Neutrophil (primary cell): ENCODE measurements around the gene MRAP2.

Experiments used
- H3K27ac ChIP-seq: fragments of 200-600 bp; sonication (generic); 2 replicates; pipeline ENCODE4 v1.5.1; 2016; ENCODE audit warnings: mild to moderate bottlenecking, moderate library complexity
- H3K27me3 ChIP-seq: fragments of 200-600 bp; sonication (generic); 2 replicates; pipeline ENCODE4 v1.6.0; 2016; ENCODE audit warnings: mild to moderate bottlenecking
- H3K36me3 ChIP-seq: fragments of 200-600 bp; sonication (generic); 2 replicates; pipeline ENCODE4 v1.5.1; 2017
- H3K4me1 ChIP-seq, 2 experiments: fragments of 200-600 bp in 1 of 2; sonication (generic) in 1 of 2; 1 replicate in 1 of 2; 2 replicates in 1 of 2; pipeline versions ENCODE4 v1.5.1 to v1.6.1; 2013 to 2016; ENCODE audit warnings: low read depth in 1 of 2, low read length in 1 of 2, mild to moderate bottlenecking in 1 of 2, moderate library complexity in 1 of 2; ENCODE audit not compliant: control insufficient read depth in 1 of 2, insufficient read depth in 1 of 2
- H3K4me3 ChIP-seq, 2 experiments: fragments of 200-600 bp in 1 of 2; sonication (generic) in 1 of 2; 1 replicate in 1 of 2; 2 replicates in 1 of 2; pipeline ENCODE4 v1.5.1; 2013 to 2016; ENCODE audit warnings: low read depth in 1 of 2, low read length in 1 of 2, mild to moderate bottlenecking in 1 of 2, moderate library complexity in 1 of 2
- H3K9me3 ChIP-seq: fragments of 200-600 bp; sonication (generic); 2 replicates; pipeline ENCODE4 v1.5.1; 2016
- CTCF ChIP-seq: fragments of 200-600 bp; sonication (generic); IDR thresholded peaks from 2 replicates; pipeline ENCODE4 v1.5.1; 2016; ENCODE audit warnings: antibody characterized with exemption

MRAP2 gene

GRCh38 chr6:84013931-84014330, 19.6 kb upstream of the MRAP2 start:
- no peaks in the 10 kb centered on the region for H3K4me1 ChIP-seq
- no peaks in the 10 kb centered on the region for H3K36me3 ChIP-seq
- H3K27ac ChIP-seq, result no peak overlapping the region
- no peaks in the 10 kb centered on the region for H3K9me3 ChIP-seq
- H3K27me3 ChIP-seq, result no peaks in the 10 kb centered on the region
- H3K4me3 ChIP-seq, result no peak overlapping the region
- no peak for TF ChIP-seq CTCF

- H3K27ac ChIP-seq, result no peak overlapping the region
- no peak for TF ChIP-seq CTCF
- no peaks in the 10 kb centered on the region for H3K27me3 ChIP-seq
- H3K4me1 ChIP-seq, result no peaks in the 10 kb centered on the region
- H3K4me3 ChIP-seq, result no peak overlapping the region
- no peaks in the 10 kb centered on the region for H3K36me3 ChIP-seq
- no peaks in the 10 kb centered on the region for H3K9me3 ChIP-seq
These were observed 17.5 kb upstream of the MRAP2 start for GRCh38 chr6:84016029-84016428.

GRCh38 chr6:84017709-84018452, 15.7 kb upstream of the MRAP2 start:
- Histone ChIP-seq H3K27me3 (no peaks in the 10 kb centered on the region), H3K4me1 (no peaks in the 10 kb centered on the region)

GRCh38 chr6:84018453-84019061, 15.0 kb upstream of the MRAP2 start:
- H3K27ac ChIP-seq, result no peak overlapping the region
- no peak for TF ChIP-seq CTCF
- no peaks in the 10 kb centered on the region for H3K4me1 ChIP-seq
- H3K9me3 ChIP-seq, result no peaks in the 10 kb centered on the region
- no peaks in the 10 kb centered on the region for H3K27me3 ChIP-seq
- no peaks in the 10 kb centered on the region for H3K36me3 ChIP-seq
- no peak overlapping the region for H3K4me3 ChIP-seq

More at GRCh38 chr6:84017709-84018452, 15.7 kb upstream of the MRAP2 start:
- TF ChIP-seq CTCF, result no peak
- no peaks in the 10 kb centered on the region for H3K36me3 ChIP-seq
- no peak overlapping the region for H3K27ac ChIP-seq
- H3K9me3 ChIP-seq, result no peaks in the 10 kb centered on the region
- no peak overlapping the region for H3K4me3 ChIP-seq

- no peak overlapping the region for H3K4me3 ChIP-seq
- H3K36me3 ChIP-seq, result no peaks in the 10 kb centered on the region
- no peaks in the 10 kb centered on the region for H3K27me3 ChIP-seq
- TF ChIP-seq CTCF, result no peak
- no peak overlapping the region for H3K27ac ChIP-seq
- H3K4me1 ChIP-seq, result no peaks in the 10 kb centered on the region
- no peaks in the 10 kb centered on the region for H3K9me3 ChIP-seq
These were observed 14.3 kb upstream of the MRAP2 start for GRCh38 chr6:84019141-84019841.
